HG02571 (cell line): ENCODE measurements around the gene PMAIP1.

Experiments used
- ATAC-seq: cut with Tn5 transposase; IDR thresholded peaks from one replicate; pipeline ENCODE4 v1.9.1; 2021; ENCODE audit warnings: mild to moderate bottlenecking, moderate library complexity; ENCODE audit not compliant: unreplicated experiment

Gene PMAIP1

GRCh38 chr18:59945544-59945943 lies 45.7 kb downstream of the PMAIP1 start:
- no peak for ATAC-seq

GRCh38 chr18:59950215-59950944 lies 50.6 kb downstream of the PMAIP1 start:
- peak; percentile 58 for ATAC-seq

- ATAC-seq = no peak
Observed at GRCh38 chr18:59951591-59951990, 51.8 kb downstream of the PMAIP1 start.

- ATAC-seq = no peak
Observed at GRCh38 chr18:59952283-59953007, 52.6 kb downstream of the PMAIP1 start.
